ENCODE results near the gene DPYSL5.
"Not testable (repeated sequence)": the region's sequence is repeated elsewhere in the genome, so short reads cannot be mapped to it uniquely, and the experiment has no call there.

The DPYSL5 gene

GRCh38 chr2:26904839-26905238, 56.9 kb downstream of the DPYSL5 start:
- DNase-seq: no peak

GRCh38 chr2:26905341-26906198, 57.6 kb downstream of the DPYSL5 start:
- DNase-seq: no peak

GRCh38 chr2:26907416-26907815, 59.5 kb downstream of the DPYSL5 start:
- DNase-seq: no peak

GRCh38 chr2:26910176-26910575, 62.2 kb downstream of the DPYSL5 start:
- DNase-seq: no peak

- DNase-seq: peak; percentile 93
These were observed 64.3 kb downstream of the DPYSL5 start for GRCh38 chr2:26911911-26912861.

GRCh38 chr2:26913606-26913998, 65.7 kb downstream of the DPYSL5 start:
- DNase-seq: no peak

GRCh38 chr2:26913999-26914658, 66.2 kb downstream of the DPYSL5 start:
- no peak for DNase-seq

- no peak for DNase-seq
These were observed 66.9 kb downstream of the DPYSL5 start for GRCh38 chr2:26914659-26915310.

GRCh38 chr2:26915316-26915715, 67.4 kb downstream of the DPYSL5 start:
- DNase-seq: no peak

GRCh38 chr2:26916128-26916692, 68.3 kb downstream of the DPYSL5 start:
- DNase-seq: no peak

GRCh38 chr2:26917135-26917836, 69.4 kb downstream of the DPYSL5 start:
- no peak for DNase-seq

GRCh38 chr2:26921323-26921722, 73.4 kb downstream of the DPYSL5 start:
- DNase-seq: no peak

GRCh38 chr2:26922405-26923188, 74.7 kb downstream of the DPYSL5 start:
- peak; percentile 77 for DNase-seq

- DNase-seq: not testable (repeated sequence)
These were observed 75.2 kb downstream of the DPYSL5 start for GRCh38 chr2:26923189-26923466.

- no peak for DNase-seq
These were observed 76.8 kb downstream of the DPYSL5 start for GRCh38 chr2:26924731-26925099.

GRCh38 chr2:26925100-26925791, 77.3 kb downstream of the DPYSL5 start:
- no peak for DNase-seq

- DNase-seq: no peak
These were observed 79.3 kb downstream of the DPYSL5 start for GRCh38 chr2:26927221-26927620.

GRCh38 chr2:26932974-26933373, 85.0 kb downstream of the DPYSL5 start:
- no peak for DNase-seq

- no peak for DNase-seq
These were observed 85.8 kb downstream of the DPYSL5 start for GRCh38 chr2:26933431-26934334.
